Brain microvascular endothelial cell (primary cell): ENCODE data around the gene NRROS.
"Not testable (repeated sequence)": the region's sequence is repeated elsewhere in the genome, so short reads cannot be mapped to it uniquely, and the experiment has no call there.

Experiments used
- DNase-seq: peaks from one replicate; pipeline ENCODE4 v3.0.0-alpha.2; 2020
- H3K27ac ChIP-seq: fragments of 250-450 bp; sonication (Bioruptor Pico); 2 replicates; pipeline ENCODE4 v1.5.1; 2020; ENCODE audit warnings: mild to moderate bottlenecking, moderate library complexity
- H3K27me3 ChIP-seq: fragments of 250-450 bp; sonication (Bioruptor Pico); replicated peaks from 2 replicates; pipeline ENCODE4 v1.5.1; 2020; ENCODE audit warnings: mild to moderate bottlenecking
- H3K36me3 ChIP-seq: fragments of 250-450 bp; sonication (Bioruptor Pico); replicated peaks from 2 replicates; pipeline ENCODE4 v1.5.1; 2020; ENCODE audit warnings: mild to moderate bottlenecking
- H3K4me3 ChIP-seq: 2 replicates; pipeline ENCODE4 v1.5.1; 2011; ENCODE audit warnings: low read depth, mild to moderate bottlenecking, control low read depth, low read length, moderate library complexity
- CTCF ChIP-seq: IDR thresholded peaks from 2 replicates; pipeline ENCODE4 v1.5.1; 2011; ENCODE audit warnings: low read depth, mild to moderate bottlenecking, moderate library complexity, low read length, control low read depth, inconsistent platforms; ENCODE audit errors: missing control alignments
- in situ Hi-C: cut with HindIII; loops from 2 replicates; pipeline ENCODE4 v1.10.0; 2017; ENCODE audit warnings: low sequenced_read_pairs, low pct_ligation_motif_present

The NRROS gene

GRCh38 chr3:196636369-196637349 is 2.8 kb upstream of the NRROS start:
- DNase-seq: no peak
- no peak overlapping the region for H3K27ac ChIP-seq
- no peaks in the 10 kb centered on the region for H3K36me3 ChIP-seq
- H3K4me3 ChIP-seq: no peak overlapping the region
- in situ Hi-C loops: no loop called here
- H3K27me3 ChIP-seq: no peaks in the 10 kb centered on the region
- TF ChIP-seq CTCF: no peak

GRCh38 chr3:196637941-196638340 is 1.6 kb upstream of the NRROS start:
- H3K27ac ChIP-seq, DNase-seq, H3K4me3 ChIP-seq, H3K36me3 ChIP-seq, in situ Hi-C loops, H3K27me3 ChIP-seq: not testable (repeated sequence)

- Histone ChIP-seq H3K27ac (no peak overlapping the region), H3K36me3 (no peaks in the 10 kb centered on the region), H3K4me3 (peak overlapping the region; percentile 37), H3K27me3 (no peaks in the 10 kb centered on the region)
- in situ Hi-C loops: no loop called here
- DNase-seq: no peak
- TF ChIP-seq CTCF: no peak
These were observed 522 bp upstream of the NRROS start for GRCh38 chr3:196638861-196639482.

- no peak for DNase-seq
- H3K4me3 ChIP-seq: peak overlapping the region; percentile 57
- no peak overlapping the region for H3K27ac ChIP-seq
- H3K36me3 ChIP-seq: no peaks in the 10 kb centered on the region
- TF ChIP-seq CTCF: no peak
- no peaks in the 10 kb centered on the region for H3K27me3 ChIP-seq
- in situ Hi-C loops: no loop called here
These were observed 964 bp downstream of the NRROS start for GRCh38 chr3:196640297-196641018.

- Histone ChIP-seq H3K27me3 (no peaks in the 10 kb centered on the region), H3K27ac (no peak overlapping the region), H3K4me3 (no peak overlapping the region), H3K36me3 (no peaks in the 10 kb centered on the region)
- in situ Hi-C loops: no loop called here
- no peak for DNase-seq
- TF ChIP-seq CTCF: no peak
These were observed 2.0 kb downstream of the NRROS start for GRCh38 chr3:196641333-196642054.
